ENCODE data around the gene SMYD3. TPM values are rescaled to one million over a fixed set of nuclear protein-coding genes. Genes with fewer than 3 reads are reported as not detected.

Gene SMYD3
- total and polyA plus RNA-seq, 10 of the 15 experiments (the other 5 are each of a cell fraction or from before 2014, with no cell fraction given) = 18.3 to 54.0 (median 24.8) TPM

DNA sequence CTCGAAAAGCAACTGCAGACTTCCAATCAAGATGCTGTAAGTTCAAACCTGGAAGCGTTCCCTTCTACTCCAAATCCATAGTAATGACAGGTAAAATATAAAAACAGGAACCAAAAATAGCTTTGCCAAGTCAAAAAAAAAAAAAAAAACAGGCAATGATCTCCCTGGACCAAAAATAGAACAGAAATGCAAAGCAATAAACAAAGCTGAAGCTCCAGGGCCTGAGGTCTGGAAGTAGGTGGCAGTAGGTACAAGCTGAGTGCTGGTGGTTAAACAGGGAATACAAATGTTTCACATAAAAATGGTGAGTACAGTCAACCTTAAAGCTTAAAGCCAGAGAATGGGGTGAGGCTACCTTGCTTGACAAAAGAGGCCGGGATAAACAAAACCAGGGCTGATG, 610.8 kb downstream of the SMYD3 start:
- ChIA-PET POLR2A (interaction anchor here (0.6 to 1.6 kb wide), 3 partner anchors 46 to 552 kb away, joined by 3 to 5 read pairs (median 4); no protein-coding TSS in a partner anchor), CTCF (interaction anchor here (1.0 to 1.8 kb wide), 5 partner anchors 12 to 90 kb away, joined by 3 to 4 read pairs (median 3); no protein-coding TSS in a partner anchor), SMC1A (ENCODE audit: uncharacterized antibody, unreplicated experiment) (interaction anchor here (0.7 to 3.8 kb wide), 16 partner anchors 10 to 108 kb away, joined by 3 to 24 read pairs (median 4); no protein-coding TSS in a partner anchor), RAD21 (ENCODE audit: unreplicated experiment) (interaction anchor here (0.6 to 2.8 kb wide), 10 partner anchors 10 to 135 kb away, joined by 3 to 18 read pairs (median 4); no protein-coding TSS in a partner anchor)
- Histone ChIP-seq H3K4me3 (no peak overlapping the region), H3K27me3 (replicated peaks in 1 of 2; ENCODE audit: control insufficient read depth in 2 of 2, insufficient read depth in 2 of 2, low read length in 1 of 2) (no peaks in the 10 kb centered on the region), H4K20me1 (ENCODE audit: control insufficient read depth, insufficient read depth) (no peaks in the 10 kb centered on the region), H3K4me1 (ENCODE audit: control insufficient read depth, insufficient read depth, low read length) (peaks cover 8% of the 10 kb centered on the region; the same call in 1 of the 2 replicates), H3K4me2 (ENCODE audit: control insufficient read depth, insufficient read depth) (peak overlapping the region; percentile 30; the same call in 1 of the 2 replicates), H3K27ac (ENCODE audit: control insufficient read depth, insufficient read depth) (peak overlapping the region; percentile 47), H3K9me3 (replicated peaks; ENCODE audit: control insufficient read depth, insufficient read depth, low read length) (peaks cover 4% of the 10 kb centered on the region), H3K36me3 (ENCODE audit: control insufficient read depth in 2 of 2, insufficient read depth in 2 of 2, low read length in 1 of 2) (no peaks in the 10 kb centered on the region), H3K79me2 (ENCODE audit: control insufficient read depth, insufficient read depth, low read length) (no peaks in the 10 kb centered on the region), H3K9ac (ENCODE audit: control insufficient read depth, insufficient read depth, low read length) (no peak overlapping the region), H2AFZ (ENCODE audit: control insufficient read depth, low read depth, low read length) (no peak overlapping the region)
- peak; percentile 81 for TF ChIP-seq ZNF384 (IDR thresholded peaks at IDR 0.05; ENCODE audit: borderline replicate concordance, low read depth, low read length)
- TF ChIP-seq MEF2A (IDR thresholded peaks at IDR 0.05; ENCODE audit: insufficient read depth, low read depth, low read length) = 0 out of 2 replicates have a peak, but pooled peaks have one; percentile 45
- peak; percentile 10 to 23; a peak in 1 of 4 replicates for TF ChIP-seq IKZF2 (IDR thresholded peaks at IDR 0.05)
- TF ChIP-seq SMAD5 (IDR thresholded peaks at IDR 0.05; ENCODE audit: low read depth) = no peak
- DNase-seq (ENCODE audit: low read depth, low spot score) (no peak), FAIRE-seq (no peak), ATAC-seq (no peak)
- intact Hi-C loops (cut with micrococcal nuclease; ENCODE audit: unreplicated experiment) (loop anchor here (5.0 kb wide), 1 partner anchor 249 kb away; no protein-coding TSS in a partner anchor), in situ Hi-C loops (cut with MboI) (loop anchor here (5.0 kb wide), 1 partner anchor 101 kb away; no protein-coding TSS in a partner anchor)
- BruUV-seq (replicated peaks) = no TSS peak
- WGBS (ENCODE audit: insufficient coverage, insufficient replicate concordance, low lambda C conversion rate, missing lambda C conversion rate) = 98% methylated on average over 3 of the region's 3 CpGs

DNA sequence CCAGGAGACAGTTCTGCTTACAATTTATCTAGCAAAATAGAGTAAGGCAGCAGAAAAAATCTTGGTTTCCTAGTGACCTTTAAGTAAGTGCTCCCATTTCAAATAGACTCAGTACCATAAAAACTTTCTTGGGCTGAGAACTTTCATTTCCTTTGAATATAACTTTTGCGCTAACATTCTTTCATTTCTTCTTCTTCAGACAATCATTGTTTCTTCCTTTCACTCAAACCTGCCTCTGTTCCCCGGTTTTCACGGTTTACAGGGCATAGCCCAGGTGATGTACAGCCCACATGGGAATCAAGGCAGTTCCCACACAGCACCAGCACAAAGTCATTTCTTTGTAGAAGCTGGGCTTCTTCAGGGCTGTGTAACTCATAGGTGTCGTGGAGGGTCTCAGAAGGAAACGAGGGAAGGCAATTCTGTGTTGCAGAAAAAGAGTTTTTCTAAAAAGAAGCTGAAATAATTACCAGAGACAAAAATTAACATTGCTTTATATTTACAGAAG, 611.6 kb downstream of the SMYD3 start:
- BruUV-seq (replicated peaks) = TSS peak; percentile 60
- no peak overlapping the region for H3K4me3 ChIP-seq
- FAIRE-seq (no peak), DNase-seq (ENCODE audit: low read depth, low spot score) (peak; percentile 40), ATAC-seq (peak; percentile 64)
- H3K36me3 ChIP-seq (ENCODE audit: control insufficient read depth in 2 of 2, insufficient read depth in 2 of 2, low read length in 1 of 2) = no peaks in the 10 kb centered on the region
- SMC1A ChIA-PET (ENCODE audit: uncharacterized antibody, unreplicated experiment) = interaction anchor here (0.6 to 3.8 kb wide), 13 partner anchors 23 to 250 kb away, joined by 3 to 24 read pairs (median 5); no protein-coding TSS in a partner anchor
- H3K27me3 ChIP-seq (replicated peaks in 1 of 2; ENCODE audit: control insufficient read depth in 2 of 2, insufficient read depth in 2 of 2, low read length in 1 of 2) = no peaks in the 10 kb centered on the region
- H3K27ac ChIP-seq (ENCODE audit: control insufficient read depth, insufficient read depth) = peak overlapping the region; percentile 47
- intact Hi-C loops (cut with micrococcal nuclease; ENCODE audit: unreplicated experiment) = loop anchor here (5.0 kb wide), 1 partner anchor 248 kb away; no protein-coding TSS in a partner anchor
- POLR2A ChIA-PET = interaction anchor here (0.5 to 1.6 kb wide), 4 partner anchors 47 to 553 kb away, joined by 3 to 5 read pairs (median 4); no protein-coding TSS in a partner anchor
- H4K20me1 ChIP-seq (ENCODE audit: control insufficient read depth, insufficient read depth) = no peaks in the 10 kb centered on the region
- TF ChIP-seq ZNF24 (IDR thresholded peaks at IDR 0.05) = peak; percentile 95
- TF ChIP-seq POLR2A (IDR thresholded peaks at IDR 0.05; ENCODE audit: low read depth, low read length) = no peak
- peak; percentile 84 for TF ChIP-seq MEF2B (IDR thresholded peaks at IDR 0.05; ENCODE audit: partially characterized antibody, poor library complexity, severe bottlenecking)
- H3K4me1 ChIP-seq (ENCODE audit: control insufficient read depth, insufficient read depth, low read length) = peaks cover 4% of the 10 kb centered on the region; the same call in 1 of the 2 replicates
- no peak overlapping the region for H3K9ac ChIP-seq (ENCODE audit: control insufficient read depth, insufficient read depth, low read length)
- H2AFZ ChIP-seq (ENCODE audit: control insufficient read depth, low read depth, low read length) = no peak overlapping the region
- no peaks in the 10 kb centered on the region for H3K79me2 ChIP-seq (ENCODE audit: control insufficient read depth, insufficient read depth, low read length)
- RAD21 ChIA-PET (ENCODE audit: unreplicated experiment) = interaction anchor here (1.1 to 2.8 kb wide), 9 partner anchors 9 to 250 kb away, joined by 4 to 18 read pairs (median 6); no protein-coding TSS in a partner anchor
- no peak overlapping the region; the same call in 1 of the 2 replicates for H3K4me2 ChIP-seq (ENCODE audit: control insufficient read depth, insufficient read depth)
- peaks cover 4% of the 10 kb centered on the region for H3K9me3 ChIP-seq (replicated peaks; ENCODE audit: control insufficient read depth, insufficient read depth, low read length)
- CTCF ChIA-PET = interaction anchor here (1.1 to 2.2 kb wide), 6 partner anchors 34 to 95 kb away, joined by 3 to 7 read pairs (median 4); no protein-coding TSS in a partner anchor
- in situ Hi-C loops (cut with MboI) = loop anchor here (5.0 kb wide), 1 partner anchor 102 kb away; no protein-coding TSS in a partner anchor
- 76% methylated on average over 5 of the region's 5 CpGs for WGBS (ENCODE audit: insufficient coverage, insufficient replicate concordance, low lambda C conversion rate, missing lambda C conversion rate)
